ENCODE measurements around the gene OR1S2. TPM values are rescaled to one million over a fixed set of nuclear protein-coding genes. Genes with fewer than 3 reads are reported as not detected.
"Not testable (repeated sequence)": the region's sequence is repeated elsewhere in the genome, so short reads cannot be mapped to it uniquely, and the experiment has no call there.

Gene OR1S2
- not detected for total RNA-seq
- long read RNA-seq = 0 reads

DNA sequence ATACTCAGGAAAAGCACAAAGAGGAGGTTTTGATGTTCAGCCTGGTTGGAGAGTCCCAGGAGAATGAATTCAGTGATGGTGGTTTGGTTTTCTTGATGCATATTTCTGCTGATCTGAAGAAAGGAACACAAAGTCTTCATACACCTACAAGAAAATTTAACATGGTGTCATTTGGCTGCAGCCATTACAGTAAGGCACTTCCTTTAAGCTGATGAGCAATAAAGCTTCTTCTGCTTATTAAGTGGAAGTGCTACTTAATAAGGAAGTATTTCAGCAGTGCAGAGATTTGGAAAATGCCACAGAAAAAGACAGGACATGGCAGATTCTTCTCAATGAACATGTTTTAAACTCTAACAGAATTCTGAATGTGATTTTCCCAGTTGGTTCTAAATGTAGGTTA, at the start of gene OR1S2:
Gene OR1S2 (minus strand): TSS at position 101 of the 400 bp plus-strand sequence. CDS start 0 bp downstream, at position 101.
- Histone ChIP-seq H3K4me3 (no peak within 1 kb of the TSS), H3K27ac (no peak within 1 kb of the TSS), H3K4me1 (no peaks in the 10 kb centered on the region), H3K27me3 (no peaks in the 10 kb centered on the region), H3K36me3 (no peaks in the 10 kb centered on the region), H3K9me3 (no peaks in the 10 kb centered on the region)
- ATAC-seq (no peak), DNase-seq (no peak)
- intact Hi-C loops (cut with DNase I) = no loop called here
- TF ChIP-seq CTCF (IDR thresholded peaks at IDR 0.05) = no peak

DNA sequence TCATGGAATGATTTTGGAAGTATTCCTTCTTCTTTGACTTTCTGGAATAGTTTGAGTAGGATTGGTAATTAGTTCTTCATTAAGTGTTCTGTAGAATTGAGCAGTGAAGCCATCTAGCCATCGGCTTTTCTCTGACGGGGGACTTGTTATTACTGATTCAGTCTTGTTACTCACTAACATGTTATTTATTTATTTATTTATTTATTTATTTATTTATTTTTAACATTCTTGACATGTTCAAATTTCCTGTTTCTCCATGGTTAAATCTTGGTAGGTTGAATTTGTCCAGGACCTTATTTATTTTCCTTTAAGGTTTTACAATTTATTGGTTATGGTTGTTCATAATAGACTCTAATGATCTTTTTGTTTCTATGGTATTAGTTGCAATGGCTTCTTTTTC, 40.0 kb upstream of the OR1S2 start:
- intact Hi-C loops (cut with DNase I) = no loop called here
- DNase-seq = no peak
- no peaks in the 10 kb centered on the region for H3K27me3 ChIP-seq
- no peaks in the 10 kb centered on the region for H3K4me1 ChIP-seq
- no peak for ATAC-seq
- H3K27ac ChIP-seq = no peak overlapping the region
- H3K4me3 ChIP-seq = no peak overlapping the region
- no peaks in the 10 kb centered on the region for H3K36me3 ChIP-seq
- no peak for TF ChIP-seq CTCF (IDR thresholded peaks at IDR 0.05)
- no peaks in the 10 kb centered on the region for H3K9me3 ChIP-seq

- no peaks in the 10 kb centered on the region for H3K4me1 ChIP-seq
- no peaks in the 10 kb centered on the region for H3K9me3 ChIP-seq
- H3K27ac ChIP-seq = no peak overlapping the region
- H3K27me3 ChIP-seq = no peaks in the 10 kb centered on the region
- H3K4me3 ChIP-seq = no peak overlapping the region
- intact Hi-C loops (cut with DNase I) = no loop called here
- no peak for TF ChIP-seq CTCF (IDR thresholded peaks at IDR 0.05)
- no peaks in the 10 kb centered on the region for H3K36me3 ChIP-seq
- DNase-seq (no peak), ATAC-seq (no peak)
Measured at GRCh38 chr11:58227956-58228615, 24.1 kb upstream of the OR1S2 start.

GRCh38 chr11:58222721-58223120, 18.8 kb upstream of the OR1S2 start:
- Histone ChIP-seq H3K4me3 (no peak overlapping the region), H3K4me1 (no peaks in the 10 kb centered on the region), H3K9me3 (no peaks in the 10 kb centered on the region), H3K27me3 (no peaks in the 10 kb centered on the region), H3K36me3 (no peaks in the 10 kb centered on the region), H3K27ac (no peak overlapping the region)
- ATAC-seq (no peak), DNase-seq (no peak)
- intact Hi-C loops (cut with DNase I) = no loop called here
- no peak for TF ChIP-seq CTCF (IDR thresholded peaks at IDR 0.05)

- no peaks in the 10 kb centered on the region for H3K4me1 ChIP-seq
- no peaks in the 10 kb centered on the region for H3K36me3 ChIP-seq
- no peak overlapping the region for H3K27ac ChIP-seq
- intact Hi-C loops (cut with DNase I) = no loop called here
- DNase-seq = no peak
- H3K9me3 ChIP-seq = no peaks in the 10 kb centered on the region
- no peaks in the 10 kb centered on the region for H3K27me3 ChIP-seq
- no peak for TF ChIP-seq CTCF (IDR thresholded peaks at IDR 0.05)
- H3K4me3 ChIP-seq = no peak overlapping the region
- ATAC-seq = no peak
Measured at GRCh38 chr11:58216476-58216875, 12.5 kb upstream of the OR1S2 start.

DNA sequence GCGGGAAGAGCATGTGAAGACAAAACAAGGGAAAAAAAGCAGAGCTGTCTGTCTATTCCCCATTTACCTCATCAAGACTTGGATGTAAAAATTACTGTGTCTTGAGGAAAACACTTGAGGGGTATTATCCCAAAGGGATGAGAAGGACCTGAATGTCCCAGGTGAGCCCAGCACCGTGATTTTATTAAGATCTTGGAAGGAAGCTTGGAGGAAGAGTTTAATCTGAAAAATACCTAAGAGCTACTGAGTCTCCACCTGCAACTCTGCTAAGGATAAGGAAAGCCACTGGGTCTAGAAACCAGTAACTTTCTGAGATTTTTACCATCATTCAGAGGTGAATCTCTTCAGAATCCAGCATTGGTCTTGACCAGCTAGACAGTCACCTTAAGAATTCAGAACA, 8.5 kb upstream of the OR1S2 start, which contains the start of gene OR1S1:
Gene OR1S1 (plus strand): TSS at position 301 of the 400 bp plus-strand sequence.
- H3K27me3 ChIP-seq; H3K9me3 ChIP-seq; H3K4me3 ChIP-seq; H3K36me3 ChIP-seq; intact Hi-C loops (cut with DNase I); ATAC-seq; DNase-seq; H3K4me1 ChIP-seq; H3K27ac ChIP-seq: not testable (repeated sequence)
